GM18502 (cell line): ENCODE measurements around the gene TRIM71.
"Not testable (repeated sequence)": the region's sequence is repeated elsewhere in the genome, so short reads cannot be mapped to it uniquely, and the experiment has no call there.

Source experiments
- ATAC-seq: cut with Tn5 transposase; IDR thresholded peaks from one replicate; pipeline ENCODE4 v1.9.1; 2021; ENCODE audit warnings: mild to moderate bottlenecking; ENCODE audit not compliant: unreplicated experiment, poor library complexity

TRIM71 gene

GRCh38 chr3:32841867-32842470 lies 24.2 kb downstream of the TRIM71 start:
- ATAC-seq = peak; percentile 55

GRCh38 chr3:32842531-32842931 lies 24.7 kb downstream of the TRIM71 start:
- ATAC-seq = peak; percentile 68

- no peak for ATAC-seq
Observed at GRCh38 chr3:32842987-32843386, 25.2 kb downstream of the TRIM71 start.

- no peak for ATAC-seq
Observed at GRCh38 chr3:32843510-32844321, 25.9 kb downstream of the TRIM71 start.

GRCh38 chr3:32844322-32844654 lies 26.5 kb downstream of the TRIM71 start:
- ATAC-seq = no peak

- no peak for ATAC-seq
Observed at GRCh38 chr3:32844914-32845313, 27.1 kb downstream of the TRIM71 start.

- not testable (repeated sequence) for ATAC-seq
Observed at GRCh38 chr3:32845546-32845945, 27.7 kb downstream of the TRIM71 start.

GRCh38 chr3:32847045-32847444 lies 29.2 kb downstream of the TRIM71 start:
- not testable (repeated sequence) for ATAC-seq

- no peak for ATAC-seq
Observed at GRCh38 chr3:32847528-32847927, 29.7 kb downstream of the TRIM71 start.

- ATAC-seq = no peak
Observed at GRCh38 chr3:32848215-32848614, 30.4 kb downstream of the TRIM71 start.

- no peak for ATAC-seq
Observed at GRCh38 chr3:32849046-32849445, 31.2 kb downstream of the TRIM71 start.

- no peak for ATAC-seq
Observed at GRCh38 chr3:32850226-32850625, 32.4 kb downstream of the TRIM71 start.

GRCh38 chr3:32850636-32851035 lies 32.8 kb downstream of the TRIM71 start:
- ATAC-seq = no peak

- ATAC-seq = no peak
Observed at GRCh38 chr3:32852146-32852545, 34.3 kb downstream of the TRIM71 start.

- ATAC-seq = no peak
Observed at GRCh38 chr3:32855350-32855953, 37.7 kb downstream of the TRIM71 start.

GRCh38 chr3:32856355-32856889 lies 38.6 kb downstream of the TRIM71 start:
- ATAC-seq = no peak

GRCh38 chr3:32856901-32857507 lies 39.2 kb downstream of the TRIM71 start:
- no peak for ATAC-seq

GRCh38 chr3:32857921-32858320 lies 40.1 kb downstream of the TRIM71 start:
- ATAC-seq = no peak

GRCh38 chr3:32859604-32860237 lies 41.9 kb downstream of the TRIM71 start:
- no peak for ATAC-seq

- ATAC-seq = no peak
Observed at GRCh38 chr3:32860499-32860898, 42.7 kb downstream of the TRIM71 start.
